GM10847 (cell line): ENCODE data around the gene ZNF728.

Experiments
- POLR2A ChIP-seq: IDR thresholded peaks from 2 replicates; pipeline ENCODE4 v1.6.1; 2011; ENCODE audit not compliant: insufficient read length; ENCODE audit errors: extremely low read depth

Gene ZNF728

GRCh38 chr19:23002690-23003422 is at the start of gene ZNF728:
Gene ZNF728 (minus strand): TSS chr19:23003176. CDS start chr19:23003030, 146 bp downstream.
- no peak for TF ChIP-seq POLR2A

DNA sequence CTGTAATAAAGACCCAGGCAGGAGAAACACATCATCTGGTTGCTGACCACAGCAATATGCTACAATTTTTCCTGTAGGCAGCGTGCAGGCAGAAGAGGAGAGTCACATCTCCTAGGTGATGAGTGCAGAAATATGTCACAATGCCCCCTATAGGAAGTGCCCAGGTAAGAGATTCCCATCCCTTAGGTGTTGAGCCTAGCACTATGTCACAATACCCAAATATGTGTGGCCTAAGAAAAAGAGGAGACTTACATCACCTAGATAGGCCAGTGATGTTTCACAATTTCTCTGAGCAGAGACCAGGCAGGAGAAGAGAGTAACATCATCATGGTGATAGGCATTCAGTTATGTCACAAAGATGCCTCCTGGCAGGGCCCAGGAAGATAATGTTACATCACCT is 49.4 kb upstream of the ZNF728 start:
- TF ChIP-seq POLR2A, result no peak

DNA sequence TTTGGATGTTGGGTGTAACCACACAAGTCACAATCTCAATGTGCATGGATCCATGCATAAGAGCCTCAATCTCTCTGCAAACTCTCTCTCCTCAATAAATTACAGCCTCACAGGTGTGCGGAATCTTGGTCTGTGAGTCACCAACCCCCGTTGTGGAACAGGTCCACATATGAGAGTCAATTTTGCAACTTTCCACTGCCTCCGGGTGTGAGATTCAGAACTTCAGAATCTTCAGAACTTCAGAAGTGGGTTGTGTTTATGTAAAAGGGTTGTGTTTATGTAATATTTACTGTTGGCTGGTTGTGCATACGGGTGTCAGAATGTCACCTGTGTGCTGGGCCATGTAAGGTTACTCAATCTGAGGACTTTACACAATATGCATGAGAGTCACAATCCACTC is 46.3 kb upstream of the ZNF728 start:
- no peak for TF ChIP-seq POLR2A

- no peak for TF ChIP-seq POLR2A
These were observed 43.8 kb upstream of the ZNF728 start for GRCh38 chr19:23046743-23047142.

DNA sequence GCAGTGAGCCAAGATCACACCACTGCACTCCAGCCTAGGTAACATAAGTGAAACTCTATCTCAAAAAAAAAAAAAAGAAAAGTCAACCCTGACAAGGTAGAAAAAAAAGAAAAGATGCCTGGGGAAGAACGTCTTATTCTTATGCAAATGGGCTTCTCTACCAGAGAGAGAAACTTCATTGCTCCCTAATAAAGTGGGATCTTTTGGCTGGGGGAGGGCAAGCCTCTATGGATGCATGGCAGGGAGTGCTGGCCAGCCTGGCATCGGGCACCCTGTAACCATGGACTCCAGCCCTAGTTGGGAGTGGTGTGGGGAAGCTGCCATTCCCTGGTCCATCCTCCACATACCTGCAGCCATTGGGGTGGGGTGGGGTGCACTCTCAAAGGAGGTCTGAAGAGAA is 30.7 kb upstream of the ZNF728 start:
- no peak for TF ChIP-seq POLR2A

DNA sequence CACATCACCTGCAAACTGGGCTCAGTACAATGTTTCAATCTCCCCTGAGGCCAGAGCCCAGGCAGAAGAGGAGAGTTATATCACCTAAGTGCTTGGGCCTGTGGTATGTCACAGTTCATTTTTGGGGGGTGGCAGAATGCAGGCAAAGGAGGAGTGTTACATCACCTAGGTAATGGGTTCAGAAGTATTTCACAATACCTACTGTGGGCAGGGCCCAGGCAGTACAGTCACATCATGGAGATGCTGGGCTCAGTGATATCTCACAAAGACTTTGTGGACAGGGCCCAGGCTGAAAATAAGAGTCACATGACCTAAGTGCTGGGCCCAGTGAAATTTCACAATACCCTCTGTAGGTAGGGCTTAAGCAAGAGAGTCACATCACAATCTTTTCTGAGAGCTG is 12.7 kb upstream of the ZNF728 start:
- TF ChIP-seq POLR2A, result no peak

DNA sequence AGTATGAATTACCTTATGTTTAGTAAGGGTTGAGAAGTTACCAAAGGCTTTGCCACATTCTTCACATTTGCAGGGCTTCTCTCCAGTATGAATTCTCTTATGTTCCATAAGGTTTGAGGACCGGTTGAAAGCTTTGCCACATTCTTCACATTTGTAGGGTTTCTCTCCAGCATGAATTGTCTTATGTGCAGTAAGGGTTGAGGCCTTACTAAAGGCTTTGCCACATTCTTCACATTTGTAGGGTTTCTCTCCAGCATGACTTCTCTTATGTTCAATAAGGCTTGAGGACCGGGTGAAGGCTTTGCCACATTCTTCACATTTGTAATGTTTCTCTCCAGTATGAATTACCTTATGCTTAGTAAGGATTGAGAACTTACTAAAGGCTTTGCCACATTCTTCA is 26.7 kb downstream of the ZNF728 start:
- TF ChIP-seq POLR2A, result no peak

DNA sequence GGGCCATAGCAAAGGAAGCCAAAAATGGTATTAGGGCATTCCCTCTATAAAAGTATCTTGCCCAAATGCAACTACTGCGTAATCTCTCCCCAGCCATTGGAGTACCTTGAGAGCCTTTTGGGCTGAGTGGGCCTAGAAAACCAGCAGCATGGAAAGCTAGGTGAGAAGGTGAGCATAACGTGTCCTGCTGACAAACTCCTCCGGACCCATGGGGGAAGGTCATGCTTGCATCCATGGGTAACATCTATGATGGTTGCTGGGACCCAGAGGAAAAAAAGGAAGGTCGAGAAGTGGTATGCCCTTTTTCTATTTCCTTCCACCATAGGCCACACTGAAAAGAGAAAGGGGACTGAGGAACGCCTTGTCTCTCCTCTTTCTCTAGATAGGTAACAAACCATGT is 57.4 kb downstream of the ZNF728 start:
- TF ChIP-seq POLR2A, result no peak

DNA sequence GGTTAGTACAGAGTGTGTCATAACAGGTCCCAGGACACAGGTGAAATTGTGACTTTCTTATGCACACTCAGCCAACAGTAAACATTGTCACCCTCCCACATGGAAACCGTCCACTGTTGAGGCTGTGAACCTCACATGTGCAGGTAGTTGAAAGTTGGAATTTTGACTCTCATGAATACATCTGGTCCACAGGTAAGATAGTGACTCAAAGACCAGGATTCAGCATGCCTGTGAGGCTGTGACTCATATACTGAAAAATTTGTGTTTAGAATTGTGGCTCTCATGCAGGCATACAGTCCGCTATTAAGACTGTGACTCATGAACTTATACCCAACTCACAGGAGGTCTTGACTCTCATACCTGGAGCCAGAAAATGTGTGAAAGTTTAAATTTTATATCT is 67.8 kb downstream of the ZNF728 start:
- no peak for TF ChIP-seq POLR2A
